22Rv1 (cell line): Measurements from ENCODE around the gene RTTN.

Experiments used
- H3K27ac ChIP-seq: fragments of 450-650 bp; 2 replicates; pipeline ENCODE4 v1.5.1; 2017
- CTCF ChIP-seq: fragments of 450-650 bp; IDR thresholded peaks from 2 replicates; pipeline ENCODE4 v1.5.1; 2017; ENCODE audit warnings: mild to moderate bottlenecking
- ZFX ChIP-seq: fragments of 450-650 bp; IDR thresholded peaks from 2 replicates; pipeline ENCODE4 v1.6.1; 2017; ENCODE audit warnings: antibody characterized with exemption, borderline replicate concordance

The RTTN gene

GRCh38 chr18:70132999-70133398 is 72.5 kb downstream of the RTTN start:
- TF ChIP-seq ZFX, result no peak
- TF ChIP-seq CTCF, result no peak

GRCh38 chr18:70128271-70128670 is 77.2 kb downstream of the RTTN start:
- TF ChIP-seq ZFX (no peak), CTCF (no peak)

More at GRCh38 chr18:70132999-70133398, 72.5 kb downstream of the RTTN start:
- H3K27ac ChIP-seq, result no peak overlapping the region

GRCh38 chr18:70127359-70127758 is 78.1 kb downstream of the RTTN start:
- H3K27ac ChIP-seq, result no peak overlapping the region
- TF ChIP-seq ZFX (no peak), CTCF (no peak)

More at GRCh38 chr18:70128271-70128670, 77.2 kb downstream of the RTTN start:
- no peak overlapping the region for H3K27ac ChIP-seq

DNA sequence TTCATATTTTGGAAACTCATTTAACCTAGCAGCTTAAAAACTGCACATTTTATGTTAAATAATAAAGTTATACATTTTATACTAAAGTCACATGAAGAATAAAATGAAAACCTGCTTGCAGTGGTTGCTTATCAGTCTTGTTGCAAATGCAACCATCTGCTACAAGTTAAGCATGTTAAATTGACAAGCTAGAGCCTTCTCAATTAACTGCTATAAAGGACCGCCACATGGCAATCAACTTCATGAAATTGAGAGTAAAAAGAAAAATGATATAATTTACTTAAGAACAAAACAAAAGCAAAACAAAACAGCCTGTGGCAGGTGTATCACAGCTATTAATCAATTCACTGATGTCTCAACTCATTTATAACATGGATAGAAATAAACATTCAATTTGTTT is 78.7 kb downstream of the RTTN start:
- no peak for TF ChIP-seq CTCF
- H3K27ac ChIP-seq, result no peak overlapping the region

DNA sequence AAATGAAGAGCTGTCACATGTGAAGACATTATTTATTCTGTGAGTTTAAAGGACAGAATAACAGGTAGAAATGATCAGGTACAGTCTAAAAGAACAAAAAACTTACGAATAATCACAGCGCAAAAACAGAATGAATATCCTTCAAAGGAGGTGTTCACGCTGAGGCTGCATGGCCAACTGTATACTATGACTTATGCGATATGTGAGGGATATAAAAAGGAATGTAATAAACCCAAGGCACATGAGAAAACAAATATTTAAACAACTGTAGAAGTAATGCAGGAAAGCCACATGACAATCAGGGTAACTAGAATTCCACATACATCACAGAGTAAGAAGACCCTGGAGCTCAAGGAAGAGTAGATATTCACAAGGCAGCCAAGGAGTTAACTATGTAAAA is 81.3 kb downstream of the RTTN start:
- TF ChIP-seq ZFX, result no peak
- no peak for TF ChIP-seq CTCF
- H3K27ac ChIP-seq, result no peak overlapping the region

GRCh38 chr18:70121842-70122241 is 83.6 kb downstream of the RTTN start:
- no peak overlapping the region for H3K27ac ChIP-seq
- TF ChIP-seq ZFX (no peak), CTCF (no peak)

DNA sequence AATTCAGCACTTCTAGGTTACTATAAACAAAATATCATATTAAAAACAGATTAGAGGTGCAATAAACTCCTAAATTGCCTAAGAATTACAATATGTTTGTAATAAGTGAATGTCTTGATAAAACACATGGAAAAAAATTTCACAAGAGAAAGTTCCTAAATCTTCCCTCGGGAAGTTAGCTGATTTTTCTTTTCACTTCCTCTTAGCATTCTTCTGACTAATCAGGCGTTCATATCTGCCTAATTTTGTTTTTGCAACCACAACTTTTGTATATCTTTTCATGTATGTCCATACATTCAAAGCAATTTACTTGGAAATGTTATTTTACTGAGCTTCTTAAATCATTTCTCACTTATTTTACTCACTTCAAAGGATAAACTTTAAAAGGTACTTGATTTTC is 88.5 kb downstream of the RTTN start:
- H3K27ac ChIP-seq, result no peak overlapping the region
- TF ChIP-seq CTCF, result no peak
